HG02759 (cell line): Measurements from ENCODE around the gene RLN3.
A peak's percentile ranks its signal among the peaks of the same experiment; 100 is the strongest.
"Not testable (repeated sequence)": the region's sequence is repeated elsewhere in the genome, so short reads cannot be mapped to it uniquely, and the experiment has no call there.

Experiments used
- ATAC-seq: cut with Tn5 transposase; IDR thresholded peaks from one replicate; pipeline ENCODE4 v1.9.1; 2021; ENCODE audit warnings: mild to moderate bottlenecking, moderate library complexity; ENCODE audit not compliant: unreplicated experiment

The RLN3 gene

GRCh38 chr19:14019100-14019499, 8.8 kb upstream of the RLN3 start:
- no peak for ATAC-seq

GRCh38 chr19:14019739-14020138, 8.2 kb upstream of the RLN3 start:
- not testable (repeated sequence) for ATAC-seq

- no peak for ATAC-seq
These were observed 6.5 kb upstream of the RLN3 start for GRCh38 chr19:14021474-14021873.

GRCh38 chr19:14022469-14022868, 5.5 kb upstream of the RLN3 start:
- no peak for ATAC-seq

- no peak for ATAC-seq
These were observed 4.3 kb upstream of the RLN3 start for GRCh38 chr19:14023404-14024235.

- ATAC-seq: not testable (repeated sequence)
These were observed 1.2 kb upstream of the RLN3 start for GRCh38 chr19:14026652-14027192.

- no peak for ATAC-seq
These were observed 953 bp downstream of the RLN3 start for GRCh38 chr19:14028901-14029300.

- ATAC-seq: no peak
These were observed 3.2 kb downstream of the RLN3 start for GRCh38 chr19:14030997-14031718.

- ATAC-seq: peak; percentile 64
These were observed 4.0 kb downstream of the RLN3 start, which contains the start of gene IL27RA for GRCh38 chr19:14031719-14032480. Gene IL27RA (plus strand): TSS chr19:14031762. CDS start chr19:14031873, 111 bp downstream.

- no peak for ATAC-seq
These were observed 6.0 kb downstream of the RLN3 start for GRCh38 chr19:14033946-14034345.

- ATAC-seq: not testable (repeated sequence)
These were observed 7.2 kb downstream of the RLN3 start for GRCh38 chr19:14035159-14035558.

GRCh38 chr19:14035706-14036105, 7.8 kb downstream of the RLN3 start:
- no peak for ATAC-seq

GRCh38 chr19:14039181-14039580, 11.2 kb downstream of the RLN3 start:
- ATAC-seq: no peak

GRCh38 chr19:14042659-14043608, 15.0 kb downstream of the RLN3 start:
- ATAC-seq: not testable (repeated sequence)

GRCh38 chr19:14047866-14048265, 19.9 kb downstream of the RLN3 start:
- ATAC-seq: not testable (repeated sequence)

GRCh38 chr19:14048443-14049153, 20.6 kb downstream of the RLN3 start:
- no peak for ATAC-seq

GRCh38 chr19:14050512-14050911, 22.6 kb downstream of the RLN3 start:
- no peak for ATAC-seq

- ATAC-seq: not testable (repeated sequence)
These were observed 23.0 kb downstream of the RLN3 start for GRCh38 chr19:14050961-14051360.

GRCh38 chr19:14051980-14052379, 24.0 kb downstream of the RLN3 start:
- no peak for ATAC-seq
